ENCODE measurements around the gene TLR1. TPM values are rescaled to one million over a fixed set of nuclear protein-coding genes. Genes with fewer than 3 reads are reported as not detected.
A peak's percentile ranks its signal among the peaks of the same experiment; 100 is the strongest.
"Not testable (repeated sequence)": the region's sequence is repeated elsewhere in the genome, so short reads cannot be mapped to it uniquely, and the experiment has no call there.

Gene TLR1
- total and polyA plus RNA-seq, 5 experiments from 2014 or later = 7.1 to 13.3 (median 7.9) TPM

GRCh38 chr4:38821739-38822138 lies 17.1 kb upstream of the TLR1 start:
- ATAC-seq (no peak), DNase-seq (no peak)
- H3K4me1 Mint-ChIP-seq = peaks cover 0 to 27% (median 4%) of the 10 kb centered on the region in 4 donors
- peaks cover 0 to 5% (median 0%) of the 10 kb centered on the region in 5 donors for H3K27me3 Mint-ChIP-seq
- peaks cover 0 to 15% (median 8%) of the 10 kb centered on the region in 9 donors for H3K9me3 Mint-ChIP-seq
- H3K36me3 Mint-ChIP-seq = peaks cover 0 to 13% (median 0%) of the 10 kb centered on the region in 3 donors
- POLR2A ChIA-PET = no interaction called here
- no peak overlapping the region for H3K27ac Mint-ChIP-seq
- H3K4me3 Mint-ChIP-seq = no peak overlapping the region

- H3K27me3 Mint-ChIP-seq = no peaks in the 10 kb centered on the region
- POLR2A ChIA-PET = no interaction called here
- H3K4me1 Mint-ChIP-seq = peaks cover 0 to 36% (median 4%) of the 10 kb centered on the region in 4 donors
- no peak overlapping the region for H3K4me3 Mint-ChIP-seq
- H3K27ac Mint-ChIP-seq = peak overlapping the region in 2 of 10 donors; percentile 7 to 47
- peaks cover 0 to 13% (median 4%) of the 10 kb centered on the region in 3 donors for H3K36me3 Mint-ChIP-seq
- DNase-seq (no peak), ATAC-seq (no peak)
- peaks cover 0 to 19% (median 11%) of the 10 kb centered on the region in 9 donors for H3K9me3 Mint-ChIP-seq
Observed at GRCh38 chr4:38820329-38821061, 15.9 kb upstream of the TLR1 start.

DNA sequence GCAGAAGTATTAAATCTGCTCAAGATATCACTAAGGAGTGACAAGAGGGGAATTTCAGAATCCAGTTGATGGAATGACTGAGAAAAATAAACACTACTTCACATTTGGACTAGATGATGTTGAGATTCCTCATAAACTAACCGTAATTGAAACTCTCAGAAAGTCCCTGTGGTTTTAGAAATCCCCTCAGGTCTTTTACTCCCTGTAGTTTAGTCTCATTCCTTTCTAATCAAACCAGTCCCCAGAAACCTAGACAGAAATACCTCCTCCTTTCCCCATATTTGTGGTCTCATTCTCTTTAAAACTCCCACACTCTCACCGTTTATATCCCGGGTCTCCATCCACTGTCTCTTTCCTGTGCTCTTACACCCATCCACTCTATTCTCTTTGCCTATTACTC lies 15.0 kb upstream of the TLR1 start:
- H3K4me1 Mint-ChIP-seq = peaks cover 0 to 38% (median 4%) of the 10 kb centered on the region in 4 donors
- H3K4me3 Mint-ChIP-seq = no peak overlapping the region
- ATAC-seq (no peak), DNase-seq (no peak)
- H3K27ac Mint-ChIP-seq = peak overlapping the region in 1 of 10 donors; percentile 47
- H3K36me3 Mint-ChIP-seq = peaks cover 0 to 11% (median 6%) of the 10 kb centered on the region in 3 donors
- no peaks in the 10 kb centered on the region for H3K27me3 Mint-ChIP-seq
- H3K9me3 Mint-ChIP-seq = peaks cover 0 to 28% (median 16%) of the 10 kb centered on the region in 9 donors
- POLR2A ChIA-PET = no interaction called here

- DNase-seq (no peak), ATAC-seq (no peak)
- peaks cover 0 to 37% (median 17%) of the 10 kb centered on the region in 9 donors for H3K9me3 Mint-ChIP-seq
- peaks cover 0 to 43% (median 4%) of the 10 kb centered on the region in 4 donors for H3K4me1 Mint-ChIP-seq
- H3K27me3 Mint-ChIP-seq = no peaks in the 10 kb centered on the region
- no peak overlapping the region for H3K4me3 Mint-ChIP-seq
- peaks cover 0 to 16% (median 6%) of the 10 kb centered on the region in 3 donors for H3K36me3 Mint-ChIP-seq
- POLR2A ChIA-PET = no interaction called here
- H3K27ac Mint-ChIP-seq = no peak overlapping the region
Observed at GRCh38 chr4:38818441-38818976, 13.9 kb upstream of the TLR1 start.

DNA sequence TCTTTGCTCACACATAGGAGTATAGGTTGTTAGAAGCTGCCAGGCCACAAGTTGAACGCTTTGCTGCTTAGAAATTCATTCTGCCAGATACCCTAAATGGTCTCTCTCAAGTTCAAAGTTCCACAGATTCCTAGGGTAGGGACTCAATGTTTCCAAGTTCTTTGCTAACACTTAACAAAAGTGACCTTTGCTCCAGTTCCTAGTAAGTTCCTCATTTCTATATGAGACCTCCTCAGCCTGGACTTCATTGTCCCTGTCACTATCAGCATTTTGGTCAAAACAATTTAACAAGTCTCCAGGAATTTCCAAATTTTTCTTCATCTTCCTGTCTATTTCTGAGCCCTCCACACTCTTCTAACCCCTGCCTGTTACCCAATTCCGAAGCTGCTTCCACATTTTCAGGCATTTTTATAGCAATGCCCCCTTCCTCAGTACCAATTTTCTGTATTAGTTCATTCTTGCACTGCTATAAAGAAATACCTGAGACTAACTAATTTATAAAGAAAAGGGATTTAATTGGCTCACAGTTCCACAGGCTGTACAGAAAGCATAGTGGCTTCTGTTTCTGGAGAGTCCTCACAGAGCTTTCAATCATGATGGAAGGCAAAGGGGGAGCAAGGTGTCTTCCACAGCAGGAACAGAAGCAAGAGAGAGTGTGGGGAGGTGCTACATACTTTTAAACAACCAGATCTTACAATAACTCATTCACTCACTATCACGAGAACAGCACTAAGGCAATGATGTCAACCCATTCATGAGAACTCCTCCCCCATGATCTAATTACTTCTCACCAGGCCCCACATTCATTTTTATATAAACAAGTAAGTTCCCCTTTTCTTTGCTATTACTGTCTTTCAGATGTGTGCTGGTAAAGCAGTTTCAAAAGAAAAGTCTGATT lies 11.5 kb upstream of the TLR1 start:
- DNase-seq = no peak
- Mint-ChIP-seq H3K27ac (peak overlapping the region in 2 of 10 donors; percentile 72 to 79), H3K4me1 (peaks cover 0 to 43% (median 4%) of the 10 kb centered on the region in 4 donors), H3K36me3 (peaks cover 0 to 7% (median 6%) of the 10 kb centered on the region in 3 donors), H3K9me3 (peaks cover 0 to 23% (median 9%) of the 10 kb centered on the region in 9 donors), H3K27me3 (no peaks in the 10 kb centered on the region), H3K4me3 (peak overlapping the region in 1 of 10 donors; percentile 52)
- peak in 1 of 2 donors; percentile 41 for ATAC-seq
- POLR2A ChIA-PET = no interaction called here

DNA sequence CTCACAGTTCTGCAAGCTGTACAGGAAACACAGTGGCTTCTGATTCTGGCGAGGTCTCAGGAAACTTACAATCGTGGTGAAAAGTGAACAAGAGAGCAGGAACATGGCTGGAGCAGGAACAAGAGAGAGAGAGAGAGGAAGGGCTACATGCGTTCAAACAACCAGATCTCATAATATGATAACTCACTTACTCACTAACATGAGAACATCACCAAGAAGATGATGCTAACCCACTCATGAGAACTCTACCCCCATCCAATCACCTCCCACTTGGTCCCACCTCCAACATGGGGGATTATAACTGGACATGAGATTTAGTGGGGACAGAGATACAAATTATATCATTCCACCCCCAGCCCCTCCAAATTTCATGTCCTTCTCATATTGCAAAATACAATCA lies 9.8 kb upstream of the TLR1 start:
- POLR2A ChIA-PET = interaction anchor here (0.6 kb wide), 1 partner anchor 1213 kb away, joined by 3 read pairs; no protein-coding TSS in a partner anchor
- peaks cover 0 to 7% (median 6%) of the 10 kb centered on the region in 3 donors for H3K36me3 Mint-ChIP-seq
- H3K27ac Mint-ChIP-seq = peak overlapping the region in 1 of 10 donors; percentile 47
- no peak for ATAC-seq
- DNase-seq = no peak
- H3K9me3 Mint-ChIP-seq = peaks cover 0 to 23% (median 9%) of the 10 kb centered on the region in 9 donors
- peaks cover 0 to 27% (median 1%) of the 10 kb centered on the region in 4 donors for H3K4me1 Mint-ChIP-seq
- no peaks in the 10 kb centered on the region for H3K27me3 Mint-ChIP-seq
- no peak overlapping the region for H3K4me3 Mint-ChIP-seq

DNA sequence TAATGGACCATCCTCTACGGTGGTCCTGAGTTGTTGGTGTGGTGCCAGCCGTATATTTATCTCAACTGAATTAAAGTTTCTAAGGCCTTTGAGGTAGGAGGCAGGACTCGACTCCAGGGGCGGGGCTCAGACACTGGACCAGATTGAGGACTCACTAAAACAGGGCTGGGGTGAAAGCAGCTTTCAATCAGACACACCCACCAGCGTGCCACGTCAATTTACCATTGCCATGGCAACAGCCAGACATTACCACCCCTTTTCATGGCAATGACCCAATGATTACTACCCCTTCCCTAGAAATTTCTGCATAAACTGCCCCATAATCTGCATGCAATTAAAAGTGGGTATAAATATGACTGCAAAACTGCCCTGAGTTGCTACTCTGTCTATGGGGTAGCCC lies 6.7 kb upstream of the TLR1 start:
- DNase-seq (no peak), ATAC-seq (no peak)
- Mint-ChIP-seq H3K27me3 (no peaks in the 10 kb centered on the region), H3K4me1 (peaks cover 0 to 17% (median 0%) of the 10 kb centered on the region in 4 donors), H3K36me3 (peaks cover 0 to 7% (median 6%) of the 10 kb centered on the region in 3 donors), H3K9me3 (peaks cover 0 to 23% (median 9%) of the 10 kb centered on the region in 9 donors), H3K4me3 (no peak overlapping the region), H3K27ac (no peak overlapping the region)
- POLR2A ChIA-PET = no interaction called here

DNA sequence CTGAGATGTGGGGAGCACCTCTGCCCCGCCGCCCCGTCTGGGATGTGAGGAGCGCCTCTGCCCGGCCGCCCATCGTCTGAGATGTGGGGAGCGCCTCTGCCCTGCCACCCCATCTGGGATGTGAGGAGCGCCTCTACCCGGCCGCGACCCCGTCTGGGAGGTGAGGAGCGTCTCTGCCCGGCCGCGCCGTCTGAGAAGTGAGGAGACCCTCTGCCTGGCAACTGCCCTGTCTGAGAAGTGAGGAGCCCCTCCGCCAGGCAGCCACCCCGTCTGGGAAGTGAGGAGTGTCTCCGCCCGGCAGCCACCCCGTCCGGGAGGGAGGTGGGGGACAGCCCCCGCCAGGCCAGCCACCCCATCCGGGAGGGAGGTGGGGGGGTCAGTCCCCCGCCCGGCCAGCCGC lies 2.9 kb upstream of the TLR1 start:
- DNase-seq, ATAC-seq, POLR2A ChIA-PET, H3K4me3 Mint-ChIP-seq, H3K27ac Mint-ChIP-seq, H3K27me3 Mint-ChIP-seq: not testable (repeated sequence)
- H3K9me3 Mint-ChIP-seq = peaks cover 0 to 12% (median 10%) of the 10 kb centered on the region in 9 donors
- peaks cover 12 to 40% (median 25%) of the 10 kb centered on the region in 4 donors for H3K4me1 Mint-ChIP-seq
- peaks cover 1 to 13% (median 11%) of the 10 kb centered on the region in 3 donors for H3K36me3 Mint-ChIP-seq

GRCh38 chr4:38806251-38806650 lies 1.7 kb upstream of the TLR1 start:
- Mint-ChIP-seq H3K9me3 (peaks cover 0 to 24% (median 17%) of the 10 kb centered on the region in 9 donors), H3K36me3 (peaks cover 6 to 25% (median 17%) of the 10 kb centered on the region in 3 donors), H3K4me1 (peaks cover 12 to 44% (median 25%) of the 10 kb centered on the region in 4 donors), H3K4me3 (peak overlapping the region in 4 of 10 donors; percentile 73 to 92 (median 88)), H3K27ac (peak overlapping the region in 3 of 10 donors; percentile 91 to 99 (median 97))
- H3K27me3 Mint-ChIP-seq, ATAC-seq, POLR2A ChIA-PET, DNase-seq: not testable (repeated sequence)

DNA sequence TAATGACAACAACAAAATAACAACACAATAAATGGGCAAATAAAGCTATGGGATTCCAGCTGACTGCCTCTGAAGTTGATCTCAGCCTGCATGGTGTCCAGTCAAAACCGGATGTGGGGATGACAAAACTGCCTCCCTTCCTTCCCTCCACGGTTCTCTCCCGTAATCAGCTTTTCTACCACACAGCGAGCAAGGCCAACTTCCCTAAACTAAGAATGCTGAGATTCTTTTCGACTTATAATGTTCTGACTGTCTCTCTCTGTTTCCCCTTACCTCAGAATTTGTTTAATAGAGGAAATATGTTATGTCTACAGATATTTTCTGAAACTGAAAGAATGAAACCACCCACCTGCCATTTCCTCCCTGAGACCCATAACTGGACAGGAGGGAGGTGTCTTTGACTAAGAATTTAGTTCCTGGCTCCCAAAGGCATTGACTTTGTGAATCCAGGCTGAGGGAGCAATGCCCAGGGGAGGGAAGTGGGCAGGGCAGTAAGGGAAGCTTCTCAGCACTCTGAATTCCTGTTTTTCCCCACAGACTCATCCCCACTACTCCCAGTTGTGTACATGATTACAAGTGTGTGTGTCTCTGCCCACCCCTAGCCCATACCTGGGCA lies 1.0 kb upstream of the TLR1 start:
- peak in 1 of 2 donors; percentile 45 for ATAC-seq
- no peaks in the 10 kb centered on the region for H3K27me3 Mint-ChIP-seq
- peaks cover 12 to 31% (median 23%) of the 10 kb centered on the region in 3 donors for H3K36me3 Mint-ChIP-seq
- H3K4me3 Mint-ChIP-seq = peak overlapping the region; percentile 71 to 92 (median 86)
- peak overlapping the region; percentile 81 to 99 (median 94) for H3K27ac Mint-ChIP-seq
- peak in 1 of 10 donors; percentile 15 for DNase-seq
- peaks cover 12 to 48% (median 25%) of the 10 kb centered on the region in 4 donors for H3K4me1 Mint-ChIP-seq
- POLR2A ChIA-PET = no interaction called here
- peaks cover under 1 to 31% (median 17%) of the 10 kb centered on the region in 9 donors for H3K9me3 Mint-ChIP-seq

- POLR2A ChIA-PET = interaction anchor here (0.5 to 1.7 kb wide), 3 partner anchors 43 to 1391 kb away, joined by 3 to 7 read pairs (median 7); no protein-coding TSS in a partner anchor
- H3K27ac Mint-ChIP-seq = peak overlapping the region; percentile 85 to 99 (median 94)
- peak in 2 of 10 donors; percentile 3 to 17 for DNase-seq
- peak overlapping the region; percentile 71 to 92 (median 86) for H3K4me3 Mint-ChIP-seq
- peaks cover 28 to 47% (median 38%) of the 10 kb centered on the region in 3 donors for H3K36me3 Mint-ChIP-seq
- H3K27me3 Mint-ChIP-seq = no peaks in the 10 kb centered on the region
- peaks cover 6 to 47% (median 29%) of the 10 kb centered on the region in 9 donors for H3K9me3 Mint-ChIP-seq
- peak; percentile 10 to 24 for ATAC-seq
- peaks cover 12 to 52% (median 25%) of the 10 kb centered on the region in 4 donors for H3K4me1 Mint-ChIP-seq
Observed at GRCh38 chr4:38803833-38804653, 548 bp downstream of the TLR1 start.
